ENCODE results near the gene NDUFB1.

DNA sequence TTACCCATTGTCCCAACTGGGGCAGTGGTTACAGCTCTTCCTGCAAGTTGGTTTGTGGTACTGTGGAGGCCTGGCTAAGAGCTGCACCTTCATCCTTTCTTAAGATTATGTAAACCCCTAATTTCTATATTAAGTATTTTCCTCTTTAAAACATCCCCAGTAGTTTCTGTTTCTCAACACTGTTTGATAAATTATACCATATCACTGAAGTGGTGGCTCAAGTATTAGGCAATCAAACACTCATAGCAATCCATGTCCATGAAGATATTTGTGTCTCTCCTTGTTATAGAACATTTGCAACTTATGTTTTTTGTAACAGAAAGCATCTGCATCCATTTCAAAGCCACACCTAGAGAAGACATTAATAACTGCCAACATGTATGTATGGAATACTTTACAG, 47.0 kb downstream of the NDUFB1 start:
- TF ChIP-seq CTCF (IDR thresholded peaks at IDR 0.05) (no peak), EZH2 (IDR thresholded peaks at IDR 0.05; ENCODE audit: borderline replicate concordance, insufficient read depth, low read depth, low read length, poor library complexity, severe bottlenecking) (no peak)

Data from B cell (primary cell).